Esophagus muscularis mucosa (tissue), 4 donors: ENCODE results near the gene HEXIM2. TPM values are rescaled to one million over a fixed set of nuclear protein-coding genes. Genes with fewer than 3 reads are reported as not detected.

ENCODE experiments used
- DNase-seq: peaks from one replicate; pipeline ENCODE4 v3.0.0-alpha.2; 2017; ENCODE audit errors: extremely low spot score
- H3K27ac ChIP-seq, 4 donors: fragments of 200-600 bp; sonication (generic); replicated peaks in 1 of 4; 1 replicate in 3 of 4; 2 replicates in 1 of 4; pipeline ENCODE4 v1.5.1; 2016 to 2019; ENCODE audit warnings: mild to moderate bottlenecking in 1 of 4
- H3K27me3 ChIP-seq, 4 donors: fragments of 200-600 bp; sonication (generic); one replicate each; pipeline versions ENCODE4 v1.5.1 to v1.6.0; 2016 to 2019
- H3K36me3 ChIP-seq, 4 donors: fragments of 200-600 bp; sonication (generic); one replicate each; pipeline ENCODE4 v1.5.1; 2016 to 2019
- H3K4me1 ChIP-seq, 4 donors: fragments of 200-600 bp; sonication (generic); one replicate each; pipeline ENCODE4 v1.5.1; 2016 to 2019
- H3K4me3 ChIP-seq, 4 donors: fragments of 200-600 bp; sonication (generic); 1 replicate in 2 of 4; 2 replicates in 2 of 4; pipeline ENCODE4 v1.5.1; 2016 to 2019; ENCODE audit warnings: mild to moderate bottlenecking in 4 of 4, moderate library complexity in 1 of 4
- H3K9me3 ChIP-seq, 4 donors: fragments of 200-600 bp; sonication (generic); 1 replicate in 3 of 4; 2 replicates in 1 of 4; pipeline ENCODE4 v1.5.1; 2016 to 2019
- CTCF ChIP-seq, 3 experiments: fragments of 200-600 bp in 2 of 3; fragments of 450-650 bp in 1 of 3; sonication (generic) in 2 of 3; IDR thresholded peaks; one replicate each; pipeline ENCODE4 v1.5.1; 2017 to 2019; ENCODE audit warnings: antibody characterized with exemption in 3 of 3, mild to moderate bottlenecking in 2 of 3, moderate library complexity in 1 of 3
- EP300 ChIP-seq: sonication (generic); formaldehyde crosslinking; IDR thresholded peaks from one replicate; pipeline ENCODE4 v1.6.1; 2017; ENCODE audit warnings: antibody characterized with exemption
- POLR2A ChIP-seq: fragments of 450-650 bp; IDR thresholded peaks from one replicate; pipeline ENCODE4 v1.6.1; 2017; ENCODE audit warnings: antibody characterized with exemption, moderate library complexity, mild to moderate bottlenecking, low read depth
- POLR2AphosphoS5 ChIP-seq, 2 donors: sonication (generic); formaldehyde crosslinking; IDR thresholded peaks; one replicate each; pipeline ENCODE4 v1.6.1; 2017; ENCODE audit warnings: antibody characterized with exemption in 2 of 2
- WGBS: methylation state at CpG from one replicate; pipeline ENCODE4 v1.1.5; 2018; 5-methylcytosine and 5-hydroxymethylcytosine counted together
- intact Hi-C: fragments of 100-400 bp; cut with DNase I; formaldehyde crosslinking; loops from one replicate; pipeline ENCODE4 v1.15.1; 2023
- total RNA-seq, 4 donors: library from RNA; depleted of rRNA; stranded (reverse); fragments of >200 nt; gene quantifications; one replicate each; pipeline versions ENCODE4 v1.1.0 to v1.2.1, GENCODE V29; 2016

HEXIM2 gene
- total RNA-seq, 4 donors from 2014 or later: 4.0 to 8.4 (median 7.0) TPM

- no peak for DNase-seq
- peaks cover 0 to 31% (median 17%) of the 10 kb centered on the region in 4 donors for H3K36me3 ChIP-seq
- H3K4me3 ChIP-seq: no peak overlapping the region
- intact Hi-C loops: loop anchor here (5.0 kb wide), 1 partner anchor 250 kb away; no protein-coding TSS in a partner anchor
- TF ChIP-seq CTCF (IDR thresholded peaks at IDR 0.05): no peak
- TF ChIP-seq EP300: no peak
- no peak for TF ChIP-seq POLR2AphosphoS5 (IDR thresholded peaks at IDR 0.05)
- TF ChIP-seq POLR2A: no peak
- H3K27ac ChIP-seq: peak overlapping the region in 1 of 4 donors; percentile 93
- H3K27me3 ChIP-seq: no peaks in the 10 kb centered on the region
- H3K4me1 ChIP-seq: peaks cover 16 to 33% (median 24%) of the 10 kb centered on the region in 4 donors
- WGBS: 92% methylated on average over 9 of the region's 11 CpGs
- H3K9me3 ChIP-seq: no peaks in the 10 kb centered on the region
These were observed 23.9 kb upstream of the HEXIM2 start for GRCh38 chr17:45137561-45138305.

- WGBS: 93% methylated on average over 11 of the region's 14 CpGs
- no peak for DNase-seq
- intact Hi-C loops: loop anchor here (5.0 kb wide), 1 partner anchor 248 kb away; no protein-coding TSS in a partner anchor
These were observed 22.7 kb upstream of the HEXIM2 start for GRCh38 chr17:45138911-45139532.

GRCh38 chr17:45139533-45139920, 22.1 kb upstream of the HEXIM2 start:
- WGBS: 53% methylated on average over 2 of the region's 4 CpGs
- TF ChIP-seq CTCF (IDR thresholded peaks at IDR 0.05) (no peak), POLR2AphosphoS5 (IDR thresholded peaks at IDR 0.05) (no peak), POLR2A (no peak), EP300 (no peak)
- Histone ChIP-seq H3K9me3 (no peaks in the 10 kb centered on the region), H3K36me3 (peaks cover 0 to 31% (median 17%) of the 10 kb centered on the region in 4 donors), H3K27me3 (no peaks in the 10 kb centered on the region), H3K27ac (no peak overlapping the region), H3K4me3 (no peak overlapping the region), H3K4me1 (peaks cover 27 to 42% (median 37%) of the 10 kb centered on the region in 4 donors)
- intact Hi-C loops: loop anchor here (5.0 kb wide), 1 partner anchor 248 kb away; no protein-coding TSS in a partner anchor
- no peak for DNase-seq

More at GRCh38 chr17:45138911-45139532, 22.7 kb upstream of the HEXIM2 start:
- Histone ChIP-seq H3K36me3 (peaks cover 0 to 31% (median 17%) of the 10 kb centered on the region in 4 donors), H3K27me3 (no peaks in the 10 kb centered on the region), H3K9me3 (no peaks in the 10 kb centered on the region), H3K4me3 (no peak overlapping the region), H3K27ac (no peak overlapping the region), H3K4me1 (peaks cover 25 to 37% (median 32%) of the 10 kb centered on the region in 4 donors)
- TF ChIP-seq POLR2A: no peak
- no peak for TF ChIP-seq EP300
- TF ChIP-seq CTCF (IDR thresholded peaks at IDR 0.05): no peak
- no peak for TF ChIP-seq POLR2AphosphoS5 (IDR thresholded peaks at IDR 0.05)

GRCh38 chr17:45143094-45143670, 18.5 kb upstream of the HEXIM2 start:
- 74% methylated on average over 4 of the region's 13 CpGs for WGBS
- intact Hi-C loops: no loop called here
- TF ChIP-seq POLR2AphosphoS5 (IDR thresholded peaks at IDR 0.05): no peak
- no peak for TF ChIP-seq EP300
- TF ChIP-seq POLR2A: no peak
- no peak for TF ChIP-seq CTCF (IDR thresholded peaks at IDR 0.05)
- peak overlapping the region; percentile 58 to 65 (median 64) for H3K4me3 ChIP-seq
- no peak for DNase-seq
- no peaks in the 10 kb centered on the region for H3K27me3 ChIP-seq
- peak overlapping the region; percentile 96 to 100 (median 98) for H3K27ac ChIP-seq
- peaks cover 35 to 48% (median 44%) of the 10 kb centered on the region in 4 donors for H3K4me1 ChIP-seq
- no peaks in the 10 kb centered on the region for H3K9me3 ChIP-seq
- H3K36me3 ChIP-seq: peaks cover 0 to 22% (median 12%) of the 10 kb centered on the region in 4 donors
